Ovary (tissue), 9 donors: Measurements from ENCODE around the gene FGGY. TPM values are rescaled to one million over a fixed set of nuclear protein-coding genes. Genes with fewer than 3 reads are reported as not detected.
A peak's percentile ranks its signal among the peaks of the same experiment; 100 is the strongest.

Experiments used
- DNase-seq, 5 donors: peaks; one replicate each; pipeline ENCODE4 v3.0.0-alpha.2; 2019 to 2020
- H3K27ac ChIP-seq, 2 donors: fragments of 200-600 bp; one replicate each; pipeline versions ENCODE4 v1.5.1 to v1.8.0; 2019 to 2022
- H3K27me3 ChIP-seq: fragments of 200-600 bp; one replicate; pipeline ENCODE4 v1.8.0; 2022
- H3K36me3 ChIP-seq: fragments of 200-600 bp; sonication (generic); one replicate; pipeline ENCODE4 v1.5.1; 2019
- H3K4me1 ChIP-seq: one replicate; pipeline ENCODE4 v1.8.1; 2013; ENCODE audit warnings: mild to moderate bottlenecking, moderate library complexity; ENCODE audit not compliant: insufficient read depth
- H3K4me3 ChIP-seq: fragments of 200-600 bp; sonication (generic); one replicate; pipeline ENCODE4 v1.5.1; 2017
- H3K9me3 ChIP-seq, 2 donors: fragments of 200-600 bp in 1 of 2; sonication (generic) in 1 of 2; one replicate each; pipeline versions ENCODE4 v1.5.1 to v1.8.1; 2013 to 2019; ENCODE audit warnings: mild to moderate bottlenecking in 1 of 2, moderate library complexity in 1 of 2
- EP300 ChIP-seq: sonication (generic); formaldehyde crosslinking; IDR thresholded peaks from one replicate; pipeline ENCODE4 v1.6.1; 2017; ENCODE audit warnings: antibody characterized with exemption
- POLR2A ChIP-seq: fragments of 450-650 bp; IDR thresholded peaks from one replicate; pipeline ENCODE4 v1.6.1; 2017; ENCODE audit warnings: antibody characterized with exemption, mild to moderate bottlenecking, moderate library complexity
- WGBS, 3 donors: extraction: QIAGEN DNeasy Blood & Tissue Kit in 1 of 3; methylation state at CpG; one replicate each; pipeline versions ENCODE4 v1.1.5 to v1.1.7; 2013 to 2017; 5-methylcytosine and 5-hydroxymethylcytosine counted together
- intact Hi-C, 4 donors: fragments of 100-400 bp; cut with DNase I; formaldehyde crosslinking; loops; one replicate each; pipeline versions ENCODE4 v1.11.0 to v1.15.1; 2022 to 2023
- polyA plus RNA-seq, 2 donors: library from polyadenylated mRNA; stranded (reverse); fragments of 200-250 nt in 1 of 2; fragments of 350-450 nt in 1 of 2; fragmentation: Illumina TruSeq in 1 of 2; extraction: RNeasy Lipid Tissue Mini Kit (QIAGEN cat#74804) in 1 of 2; gene quantifications; one replicate each; pipeline ENCODE4 v1.2.3, GENCODE V29; 2013 to 2014
- total RNA-seq, 7 donors: library from RNA; depleted of rRNA in 2 of 7; stranded (reverse); fragments of >200 nt in 2 of 7; fragmentation: NEBNext Ultra II Directional in 3 of 7; extraction: Animal tissue kit (Norgen Biotek cat#: 25700) in 3 of 7; gene quantifications; one replicate each; pipeline versions ENCODE4 v1.1.0 to v1.2.4, GENCODE V29; 2016 to 2023
- TF ChIP-seq, protein P1 (sequence below), 3 donors: fragments of 450-650 bp in 2 of 3; fragments of 200-600 bp in 1 of 3; IDR thresholded peaks; one replicate each; pipeline versions ENCODE4 v1.5.1 to v1.8.0; 2016 to 2022; ENCODE audit warnings: antibody characterized with exemption in 3 of 3, mild to moderate bottlenecking in 1 of 3
- donor health status: DM: no; HTN: no; CAD: no; lungs with moderate emphysema.
- donor health status: DM: no; HTN: no; CAD: no.
- donor health status: Bipolar disorder and iron deficiency.
- donor health status: DM: yes; HTN: yes; CAD: no.
- donor health status: DM: no; HTN: no; CAD: no.
- donor health status: DM: yes; HTN: yes; CAD: no.

The FGGY gene
- total and polyA plus RNA-seq, 9 donors, result 7.9 to 62.0 (median 44.7) TPM

DNA sequence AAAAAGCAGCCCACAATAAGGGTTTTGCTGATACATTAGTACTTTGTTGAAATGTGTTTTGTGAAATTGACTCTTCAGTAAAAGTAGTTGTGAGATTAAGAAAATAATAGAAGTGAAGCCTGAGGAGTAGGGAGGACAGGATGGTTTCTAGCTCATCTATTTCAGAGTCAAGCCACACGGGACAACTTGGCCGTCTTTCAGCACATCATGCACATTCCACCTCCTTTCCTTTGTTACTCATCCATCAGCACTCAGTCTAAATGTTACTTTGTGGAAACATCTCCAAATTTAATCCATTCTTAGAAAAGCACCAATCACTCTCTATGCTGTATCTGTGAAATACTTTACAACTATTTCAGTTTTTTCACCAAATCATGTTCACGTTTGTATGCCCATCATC, 223.3 kb downstream of the FGGY start:
- H3K9me3 ChIP-seq, result no peaks in the 10 kb centered on the region
- H3K36me3 ChIP-seq, result no peaks in the 10 kb centered on the region

DNA sequence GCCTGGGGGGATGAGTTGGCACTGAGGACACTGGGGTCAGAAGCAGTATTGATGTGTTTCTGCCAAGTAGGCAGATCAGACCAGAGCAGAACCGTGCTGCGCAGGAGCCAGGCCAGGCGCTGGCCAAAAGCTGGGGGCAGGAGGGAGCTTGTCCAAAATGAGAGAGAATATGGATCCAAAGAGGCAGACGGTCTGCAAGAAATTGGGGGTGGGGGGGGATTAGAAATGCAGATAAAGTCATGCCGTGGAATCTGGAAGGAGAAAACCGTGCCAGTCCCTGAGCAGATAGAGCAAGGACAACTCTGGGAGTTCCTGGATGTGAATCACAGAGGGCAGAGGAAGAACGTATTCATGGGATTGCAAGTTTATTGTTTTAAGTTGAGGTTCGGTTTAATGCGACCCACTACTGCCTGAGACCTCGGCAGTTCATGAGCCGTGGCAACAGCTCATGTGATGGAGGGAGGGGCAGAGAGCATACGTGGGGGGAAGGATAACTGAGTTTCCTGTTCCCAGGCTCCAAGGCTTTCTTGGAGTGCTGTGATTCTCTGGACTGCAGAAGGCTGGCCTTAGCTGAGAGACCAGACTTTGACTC, 224.0 kb downstream of the FGGY start:
- DNase-seq, result peak; percentile 70 to 82 (median 76)
- WGBS, 3 donors, result 4 to 7% (median 5%) methylated on average over 12 of the region's 12 CpGs
- Histone ChIP-seq H3K9me3 (no peaks in the 10 kb centered on the region), H3K27ac (peak overlapping the region; percentile 13 to 72), H3K4me1 (peaks cover 8% of the 10 kb centered on the region), H3K4me3 (no peak overlapping the region), H3K36me3 (no peaks in the 10 kb centered on the region), H3K27me3 (no peaks in the 10 kb centered on the region)
- intact Hi-C loops, result loop anchor here in 1 of 4 donors (10.0 kb wide), 1 partner anchor 164 kb away; no protein-coding TSS in a partner anchor
- TF ChIP-seq POLR2A (no peak), EP300 (no peak)
- TF ChIP-seq, protein P1, sequence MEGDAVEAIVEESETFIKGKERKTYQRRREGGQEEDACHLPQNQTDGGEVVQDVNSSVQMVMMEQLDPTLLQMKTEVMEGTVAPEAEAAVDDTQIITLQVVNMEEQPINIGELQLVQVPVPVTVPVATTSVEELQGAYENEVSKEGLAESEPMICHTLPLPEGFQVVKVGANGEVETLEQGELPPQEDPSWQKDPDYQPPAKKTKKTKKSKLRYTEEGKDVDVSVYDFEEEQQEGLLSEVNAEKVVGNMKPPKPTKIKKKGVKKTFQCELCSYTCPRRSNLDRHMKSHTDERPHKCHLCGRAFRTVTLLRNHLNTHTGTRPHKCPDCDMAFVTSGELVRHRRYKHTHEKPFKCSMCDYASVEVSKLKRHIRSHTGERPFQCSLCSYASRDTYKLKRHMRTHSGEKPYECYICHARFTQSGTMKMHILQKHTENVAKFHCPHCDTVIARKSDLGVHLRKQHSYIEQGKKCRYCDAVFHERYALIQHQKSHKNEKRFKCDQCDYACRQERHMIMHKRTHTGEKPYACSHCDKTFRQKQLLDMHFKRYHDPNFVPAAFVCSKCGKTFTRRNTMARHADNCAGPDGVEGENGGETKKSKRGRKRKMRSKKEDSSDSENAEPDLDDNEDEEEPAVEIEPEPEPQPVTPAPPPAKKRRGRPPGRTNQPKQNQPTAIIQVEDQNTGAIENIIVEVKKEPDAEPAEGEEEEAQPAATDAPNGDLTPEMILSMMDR (IDR thresholded peaks at IDR 0.05), result peak in 1 of 3 donors; percentile 15

More for the DNA sequence above, 223.3 kb downstream of the FGGY start:
- Histone ChIP-seq H3K4me3 (no peak overlapping the region), H3K27ac (peak overlapping the region in 1 of 2 donors; percentile 72), H3K4me1 (peaks cover 8% of the 10 kb centered on the region), H3K27me3 (no peaks in the 10 kb centered on the region)
- DNase-seq, result peak in 2 of 5 donors; percentile 53 to 56
- intact Hi-C loops, result loop anchor here in 1 of 4 donors (10.0 kb wide), 1 partner anchor 165 kb away; no protein-coding TSS in a partner anchor
- no peak for TF ChIP-seq POLR2A
- TF ChIP-seq EP300, result no peak
- TF ChIP-seq, protein P1 (IDR thresholded peaks at IDR 0.05), result no peak
- 26 to 45% (median 31%) methylated on average over 3 of the region's 3 CpGs for WGBS, 3 donors

DNA sequence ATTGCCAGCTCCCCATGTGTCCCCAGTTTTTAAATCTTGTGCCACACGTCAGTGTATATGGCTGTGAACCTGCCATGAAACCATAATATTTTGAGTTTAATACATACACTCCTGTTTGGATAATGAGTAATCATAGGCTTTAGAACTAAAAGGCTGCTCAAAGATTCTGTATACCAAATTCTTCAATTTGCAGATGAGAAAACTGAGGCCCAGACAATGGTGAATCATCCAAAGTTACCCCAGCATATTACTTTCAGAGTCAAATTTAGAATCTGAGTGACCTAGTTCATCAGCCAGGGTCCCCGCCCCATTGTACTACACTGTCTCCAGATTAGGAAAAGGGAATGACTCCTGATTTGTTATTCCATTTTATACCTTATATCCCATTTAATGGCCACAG, 224.6 kb downstream of the FGGY start:
- H3K4me1 ChIP-seq, result peaks cover 5% of the 10 kb centered on the region
- H3K4me3 ChIP-seq, result no peak overlapping the region
- no peak for DNase-seq
- TF ChIP-seq, protein P1 (IDR thresholded peaks at IDR 0.05), result no peak
- TF ChIP-seq EP300, result no peak
- TF ChIP-seq POLR2A, result no peak
- no peaks in the 10 kb centered on the region for H3K36me3 ChIP-seq
- 54 to 56% (median 56%) methylated on average over 2 of the region's 2 CpGs for WGBS, 3 donors
- H3K9me3 ChIP-seq, result no peaks in the 10 kb centered on the region
- H3K27ac ChIP-seq, result peak overlapping the region; percentile 13 to 72
- intact Hi-C loops, result loop anchor here in 1 of 4 donors (10.0 kb wide), 1 partner anchor 163 kb away; no protein-coding TSS in a partner anchor
- no peaks in the 10 kb centered on the region for H3K27me3 ChIP-seq

DNA sequence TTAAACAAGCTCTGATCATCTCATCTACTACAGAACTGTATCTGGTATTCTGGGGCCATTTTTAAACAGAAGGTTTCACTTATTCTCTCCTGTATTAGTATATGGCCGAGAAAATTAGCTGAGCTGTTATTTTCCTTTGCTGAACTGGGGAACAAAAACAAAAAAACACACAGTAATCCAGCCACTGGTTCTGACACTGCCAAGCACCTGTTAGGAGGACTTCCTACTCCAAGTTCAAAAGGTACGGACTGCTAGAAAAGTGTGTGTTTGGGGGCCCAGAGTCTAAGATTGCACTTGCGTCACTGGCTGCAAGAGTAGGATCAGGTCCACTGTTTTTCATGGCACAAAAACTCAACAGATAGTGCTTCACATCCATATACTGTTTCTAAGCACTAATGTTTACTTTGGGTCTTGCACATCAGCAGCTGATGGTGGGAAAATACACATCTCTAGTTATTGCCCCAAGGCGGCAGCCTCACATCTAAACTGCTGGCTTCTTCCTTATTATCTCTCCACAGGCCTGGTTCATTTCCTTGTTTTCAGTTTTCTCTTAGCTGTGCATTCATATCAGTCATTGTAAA, 226.1 kb downstream of the FGGY start:
- no peaks in the 10 kb centered on the region for H3K27me3 ChIP-seq
- no peaks in the 10 kb centered on the region for H3K9me3 ChIP-seq
- no peak overlapping the region for H3K4me3 ChIP-seq
- intact Hi-C loops, result loop anchor here in 1 of 4 donors (10.0 kb wide), 1 partner anchor 162 kb away; no protein-coding TSS in a partner anchor
- no peaks in the 10 kb centered on the region for H3K36me3 ChIP-seq
- WGBS, 3 donors, result 89 to 92% (median 90%) methylated on average over 4 of the region's 4 CpGs
- DNase-seq, result no peak
- peaks cover 2% of the 10 kb centered on the region for H3K4me1 ChIP-seq
- TF ChIP-seq EP300 (no peak), POLR2A (no peak)
- TF ChIP-seq, protein P1 (IDR thresholded peaks at IDR 0.05), result no peak
- no peak overlapping the region for H3K27ac ChIP-seq
